Chondrocyte (in vitro differentiated cells): Measurements from ENCODE around the gene RHOT1. TPM values are rescaled to one million over a fixed set of nuclear protein-coding genes. Genes with fewer than 3 reads are reported as not detected.
"Not testable (repeated sequence)": the region's sequence is repeated elsewhere in the genome, so short reads cannot be mapped to it uniquely, and the experiment has no call there.

Experiments used
- DNase-seq: peaks from one replicate; pipeline ENCODE4 v3.0.0; 2021; ENCODE audit warnings: mixed read lengths, low spot score
- H3K27ac Mint-ChIP-seq: one replicate; pipeline ENCODE4 v1.8.0; 2021; ENCODE audit warnings: mild to moderate bottlenecking, moderate library complexity, mixed read lengths; ENCODE audit not compliant: unreplicated experiment
- H3K27me3 Mint-ChIP-seq: 2 replicates; pipeline ENCODE4 v1.8.0; 2021; ENCODE audit warnings: low read depth, mixed read lengths
- H3K36me3 Mint-ChIP-seq: 2 replicates; pipeline ENCODE4 v1.8.0; 2021; ENCODE audit warnings: low read depth, mixed read lengths
- H3K4me1 Mint-ChIP-seq: 2 replicates; pipeline ENCODE4 v1.8.0; 2021; ENCODE audit warnings: low read depth, mild to moderate bottlenecking, mixed read lengths
- H3K4me3 Mint-ChIP-seq: one replicate; pipeline ENCODE4 v1.8.0; 2021; ENCODE audit warnings: mild to moderate bottlenecking, moderate library complexity, mixed read lengths; ENCODE audit not compliant: unreplicated experiment
- H3K9me3 Mint-ChIP-seq: 2 replicates; pipeline ENCODE4 v1.8.0; 2021; ENCODE audit warnings: low read depth, mixed read lengths
- total RNA-seq: library from RNA; stranded (reverse); gene quantifications from 3 replicates; pipeline ENCODE4 v1.2.1, GENCODE V29; 2021
- TF ChIP-seq, protein P1 (sequence below): fragments of 200-600 bp; sonication (generic); IDR thresholded peaks from 2 replicates; pipeline ENCODE4 v1.5.0; 2021; ENCODE audit warnings: antibody characterized with exemption, mild to moderate bottlenecking, moderate library complexity

The RHOT1 gene
- total RNA-seq, 1 donor from 2014 or later: 27.0 TPM

GRCh38 chr17:32161506-32162365 is 19.4 kb downstream of the RHOT1 start:
- H3K9me3 Mint-ChIP-seq: peaks cover 6% of the 10 kb centered on the region
- H3K4me1 Mint-ChIP-seq: peaks cover 21% of the 10 kb centered on the region
- no peak overlapping the region for H3K4me3 Mint-ChIP-seq
- peak overlapping the region; percentile 57 for H3K27ac Mint-ChIP-seq
- no peaks in the 10 kb centered on the region for H3K27me3 Mint-ChIP-seq
- no peak for DNase-seq
- H3K36me3 Mint-ChIP-seq: peaks cover 11% of the 10 kb centered on the region
- TF ChIP-seq, protein P1, sequence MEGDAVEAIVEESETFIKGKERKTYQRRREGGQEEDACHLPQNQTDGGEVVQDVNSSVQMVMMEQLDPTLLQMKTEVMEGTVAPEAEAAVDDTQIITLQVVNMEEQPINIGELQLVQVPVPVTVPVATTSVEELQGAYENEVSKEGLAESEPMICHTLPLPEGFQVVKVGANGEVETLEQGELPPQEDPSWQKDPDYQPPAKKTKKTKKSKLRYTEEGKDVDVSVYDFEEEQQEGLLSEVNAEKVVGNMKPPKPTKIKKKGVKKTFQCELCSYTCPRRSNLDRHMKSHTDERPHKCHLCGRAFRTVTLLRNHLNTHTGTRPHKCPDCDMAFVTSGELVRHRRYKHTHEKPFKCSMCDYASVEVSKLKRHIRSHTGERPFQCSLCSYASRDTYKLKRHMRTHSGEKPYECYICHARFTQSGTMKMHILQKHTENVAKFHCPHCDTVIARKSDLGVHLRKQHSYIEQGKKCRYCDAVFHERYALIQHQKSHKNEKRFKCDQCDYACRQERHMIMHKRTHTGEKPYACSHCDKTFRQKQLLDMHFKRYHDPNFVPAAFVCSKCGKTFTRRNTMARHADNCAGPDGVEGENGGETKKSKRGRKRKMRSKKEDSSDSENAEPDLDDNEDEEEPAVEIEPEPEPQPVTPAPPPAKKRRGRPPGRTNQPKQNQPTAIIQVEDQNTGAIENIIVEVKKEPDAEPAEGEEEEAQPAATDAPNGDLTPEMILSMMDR: no peak

- Mint-ChIP-seq H3K27me3 (no peaks in the 10 kb centered on the region), H3K36me3 (peaks cover 23% of the 10 kb centered on the region)
Observed at GRCh38 chr17:32174889-32175288, 32.6 kb downstream of the RHOT1 start.

GRCh38 chr17:32178679-32179078 is 36.4 kb downstream of the RHOT1 start:
- not testable (repeated sequence) for H3K4me3 Mint-ChIP-seq, H3K27me3 Mint-ChIP-seq, H3K9me3 Mint-ChIP-seq, H3K27ac Mint-ChIP-seq, H3K4me1 Mint-ChIP-seq, DNase-seq
- peaks cover 28% of the 10 kb centered on the region for H3K36me3 Mint-ChIP-seq

More at GRCh38 chr17:32174889-32175288, 32.6 kb downstream of the RHOT1 start:
- Mint-ChIP-seq H3K27ac (no peak overlapping the region), H3K4me3 (no peak overlapping the region), H3K4me1 (no peaks in the 10 kb centered on the region), H3K9me3 (no peaks in the 10 kb centered on the region)
- TF ChIP-seq, protein P1: no peak
- DNase-seq: no peak

GRCh38 chr17:32179103-32179502 is 36.8 kb downstream of the RHOT1 start:
- H3K9me3 Mint-ChIP-seq, H3K4me1 Mint-ChIP-seq: not testable (repeated sequence)
- H3K36me3 Mint-ChIP-seq: peaks cover 30% of the 10 kb centered on the region

GRCh38 chr17:32179526-32179925 is 37.2 kb downstream of the RHOT1 start:
- H3K4me1 Mint-ChIP-seq, H3K4me3 Mint-ChIP-seq, DNase-seq, H3K9me3 Mint-ChIP-seq, H3K27ac Mint-ChIP-seq, H3K27me3 Mint-ChIP-seq: not testable (repeated sequence)
- peaks cover 31% of the 10 kb centered on the region for H3K36me3 Mint-ChIP-seq

More at GRCh38 chr17:32179103-32179502, 36.8 kb downstream of the RHOT1 start:
- not testable (repeated sequence) for H3K27ac Mint-ChIP-seq, H3K4me3 Mint-ChIP-seq, DNase-seq, H3K27me3 Mint-ChIP-seq

GRCh38 chr17:32180262-32180661 is 38.0 kb downstream of the RHOT1 start:
- not testable (repeated sequence) for H3K4me3 Mint-ChIP-seq, H3K4me1 Mint-ChIP-seq, H3K27ac Mint-ChIP-seq, H3K27me3 Mint-ChIP-seq, H3K9me3 Mint-ChIP-seq, DNase-seq
- peaks cover 29% of the 10 kb centered on the region for H3K36me3 Mint-ChIP-seq

DNA sequence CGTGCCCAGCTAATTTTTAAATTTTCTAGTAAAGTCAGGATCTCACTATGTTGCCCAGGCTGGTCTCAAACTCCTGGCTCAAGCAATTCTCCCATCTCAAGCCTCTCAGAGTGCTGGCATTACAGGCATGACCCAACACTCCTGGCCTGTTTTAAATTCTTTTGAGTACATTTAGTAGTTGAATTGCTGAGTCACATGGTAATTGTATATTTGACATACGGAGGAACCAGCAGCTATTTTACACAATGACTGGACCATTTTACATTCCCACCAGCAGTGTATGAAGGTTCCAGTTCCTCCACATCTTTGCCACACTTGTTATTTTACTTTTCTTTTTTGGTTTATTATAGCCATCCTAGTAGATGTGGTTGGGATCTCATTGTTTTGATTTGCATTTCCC is 43.6 kb downstream of the RHOT1 start:
- no peaks in the 10 kb centered on the region for H3K27me3 Mint-ChIP-seq
- TF ChIP-seq, protein P1: no peak
- H3K9me3 Mint-ChIP-seq: no peaks in the 10 kb centered on the region

More for the DNA sequence above, 43.6 kb downstream of the RHOT1 start:
- DNase-seq: no peak
- Mint-ChIP-seq H3K36me3 (peaks cover 12% of the 10 kb centered on the region), H3K27ac (no peak overlapping the region), H3K4me3 (no peak overlapping the region), H3K4me1 (peaks cover 9% of the 10 kb centered on the region)
